A549 (cell line): ENCODE data around the gene PVRIG. TPM values are rescaled to one million over a fixed set of nuclear protein-coding genes. Genes with fewer than 3 reads are reported as not detected.

Experiments used
- ATAC-seq, 2 experiments: fragments of 200-7000 bp in 1 of 2; fragments of >200 bp in 1 of 2; cut with Nextera tagmentation in 1 of 2; cut with Tn5 transposase in 1 of 2; 3 replicates each; pipeline versions ENCODE4 v1.8.0 to v1.9.1; 2018 to 2020; ENCODE audit warnings: mild to moderate bottlenecking in 1 of 2, moderate library complexity in 1 of 2
- CTCF ChIA-PET: fragments of 300-600 bp; sonication (Branson Sonifier 250); formaldehyde crosslinking; extraction: SDS; loops from one replicate; lab custom pipeline; 2021; ENCODE audit warnings: antibody characterized with exemption, inconsistent platforms; lab: Yijun Ruan, JAX
- POLR2A ChIA-PET: fragments of 350-600 bp; formaldehyde crosslinking; extraction: SDS; loops from one replicate; lab custom pipeline; 2021; ENCODE audit warnings: antibody characterized with exemption, inconsistent platforms; lab: Yijun Ruan, JAX
- DNase-seq, 2 experiments: peaks; one replicate each; pipeline versions ENCODE4 v3.0.0 to v3.0.0-alpha.2; 2011 to 2016; ENCODE audit warnings: low read depth in 1 of 2, low spot score in 1 of 2
- FAIRE-seq: peaks from 2 replicates; lab custom pipeline; 2011; peaks lifted over from hg19 to GRCh38; lab: Jason Lieb, UNC
- H3K27ac ChIP-seq, 2 experiments: fragments of >200 bp; sonication (Bioruptor Twin); formaldehyde crosslinking; 3 replicates each; pipeline ENCODE4 v1.5.1; 2016 to 2017
- H3K4me1 ChIP-seq: fragments of >200 bp; sonication (Bioruptor Twin); formaldehyde crosslinking; 3 replicates; pipeline ENCODE4 v1.6.1; 2016
- H3K4me2 ChIP-seq: fragments of >200 bp; sonication (Bioruptor Twin); formaldehyde crosslinking; 3 replicates; pipeline ENCODE4 v1.6.1; 2016
- H3K4me3 ChIP-seq: fragments of >200 bp; sonication (Bioruptor Twin); formaldehyde crosslinking; 3 replicates; pipeline ENCODE4 v1.5.1; 2016
- H3K9me3 ChIP-seq: fragments of >200 bp; sonication (Bioruptor Twin); formaldehyde crosslinking; 3 replicates; pipeline ENCODE4 v1.6.1; 2016
- CBX8 ChIP-seq: fragments of 200-600 bp; sonication (generic); IDR thresholded peaks from 2 replicates; pipeline ENCODE4 v1.6.1; 2016
- CEBPB ChIP-seq, 2 experiments: fragments of >200 bp in 1 of 2; sonication (Bioruptor Twin) in 1 of 2; formaldehyde crosslinking in 1 of 2; IDR thresholded peaks; 2 replicates each; pipeline ENCODE4 v1.6.1; 2012 to 2016
- CHD4 ChIP-seq: fragments of 200-600 bp; sonication (generic); IDR thresholded peaks from 2 replicates; pipeline ENCODE4 v1.6.1; 2016; ENCODE audit warnings: antibody characterized with exemption, mild to moderate bottlenecking, borderline replicate concordance
- FOXS1 ChIP-seq: fragments of 250-450 bp; sonication (Bioruptor Pico); IDR thresholded peaks from 2 replicates; pipeline ENCODE4 v1.5.0; 2020; ENCODE audit warnings: mild to moderate bottlenecking, moderate library complexity
- HMGXB4 ChIP-seq: fragments of 250-450 bp; sonication (Bioruptor Pico); IDR thresholded peaks from 2 replicates; pipeline ENCODE4 v1.5.0; 2021; ENCODE audit warnings: mild to moderate bottlenecking, moderate library complexity, borderline replicate concordance
- JUNB ChIP-seq: fragments of >200 bp; sonication (Bioruptor Twin); formaldehyde crosslinking; IDR thresholded peaks from 2 replicates; pipeline ENCODE4 v1.6.1; 2016
- NFE2L2 ChIP-seq: fragments of 150-350 bp; conservative IDR thresholded peaks from 2 replicates; pipeline ENCODE4 v1.6.1; 2014; ENCODE audit warnings: low read length
- POLR2AphosphoS2 ChIP-seq: conservative IDR thresholded peaks from 2 replicates; pipeline ENCODE4 v1.6.1; 2012; ENCODE audit warnings: low read length, improper control_type of control experiment, inconsistent platforms
- RARB ChIP-seq: fragments of 250-450 bp; sonication (Bioruptor Pico); IDR thresholded peaks from 2 replicates; pipeline ENCODE4 v1.8.0; 2021; ENCODE audit warnings: mild to moderate bottlenecking, moderate library complexity
- RCOR1 ChIP-seq: fragments of 150-350 bp; IDR thresholded peaks from 2 replicates; pipeline ENCODE4 v1.6.1; 2014; ENCODE audit warnings: antibody characterized with exemption, low read length, low read depth
- REST ChIP-seq: fragments of 200-600 bp; sonication (generic); IDR thresholded peaks from 2 replicates; pipeline ENCODE4 v1.6.1; 2016; ENCODE audit warnings: antibody characterized with exemption, mild to moderate bottlenecking, moderate library complexity
- RNF2 ChIP-seq: fragments of 200-600 bp; sonication (generic); IDR thresholded peaks from 2 replicates; pipeline ENCODE4 v1.6.1; 2016; ENCODE audit warnings: low read depth, mild to moderate bottlenecking, antibody characterized with exemption, moderate library complexity, borderline replicate concordance
- ZNF302 ChIP-seq: fragments of 250-450 bp; sonication (Bioruptor Pico); IDR thresholded peaks from 2 replicates; pipeline ENCODE4 v1.9.0; 2021; ENCODE audit warnings: inconsistent platforms, mild to moderate bottlenecking, moderate library complexity
- ZSCAN20 ChIP-seq: fragments of 250-450 bp; sonication (Bioruptor Pico); IDR thresholded peaks from 2 replicates; pipeline ENCODE4 v1.8.0; 2022; ENCODE audit warnings: mild to moderate bottlenecking, moderate library complexity
- WGBS: methylation state at CpG from one replicate; pipeline ENCODE4 v1.1.6; 2017; ENCODE audit errors: missing lambda C conversion rate; 5-methylcytosine and 5-hydroxymethylcytosine counted together
- polyA plus RNA-seq, 4 experiments: library from polyadenylated mRNA; depleted of rRNA in 3 of 4; stranded (reverse); fragments of >200 nt; fragmentation: RNase III in 1 of 4; extraction: RNeasy Plus Mini Kit Qiagen cat#74134 plus additional on column Dnase treatment in 1 of 4; gene quantifications; 2 replicates in 3 of 4; 3 replicates in 1 of 4; pipeline ENCODE4 v1.2.3, GENCODE V29; 2011 to 2017
- TF ChIP-seq, protein P1 (sequence below): IDR thresholded peaks from 2 replicates; pipeline ENCODE4 v1.6.1; 2012; ENCODE audit warnings: low read depth, borderline replicate concordance
- TF ChIP-seq, protein P2 (sequence below): fragments of 450-650 bp; IDR thresholded peaks from 2 replicates; pipeline ENCODE4 v1.6.1; 2014; ENCODE audit warnings: antibody characterized with exemption
- TF ChIP-seq, protein P3 (sequence below): IDR thresholded peaks from 2 replicates; pipeline ENCODE4 v1.6.1; 2012
- TF ChIP-seq, protein P4 (sequence below): fragments of 150-350 bp; IDR thresholded peaks from 2 replicates; pipeline ENCODE4 v1.6.1; 2014; ENCODE audit warnings: low read depth, mild to moderate bottlenecking, low read length

The PVRIG gene
- polyA plus RNA-seq, 2 of the 4 experiments (the other 2 are of a cell fraction): not detected

- FAIRE-seq: no peak
These were observed 1.5 kb downstream of the PVRIG start for GRCh38 chr7:100221231-100221718.

DNA sequence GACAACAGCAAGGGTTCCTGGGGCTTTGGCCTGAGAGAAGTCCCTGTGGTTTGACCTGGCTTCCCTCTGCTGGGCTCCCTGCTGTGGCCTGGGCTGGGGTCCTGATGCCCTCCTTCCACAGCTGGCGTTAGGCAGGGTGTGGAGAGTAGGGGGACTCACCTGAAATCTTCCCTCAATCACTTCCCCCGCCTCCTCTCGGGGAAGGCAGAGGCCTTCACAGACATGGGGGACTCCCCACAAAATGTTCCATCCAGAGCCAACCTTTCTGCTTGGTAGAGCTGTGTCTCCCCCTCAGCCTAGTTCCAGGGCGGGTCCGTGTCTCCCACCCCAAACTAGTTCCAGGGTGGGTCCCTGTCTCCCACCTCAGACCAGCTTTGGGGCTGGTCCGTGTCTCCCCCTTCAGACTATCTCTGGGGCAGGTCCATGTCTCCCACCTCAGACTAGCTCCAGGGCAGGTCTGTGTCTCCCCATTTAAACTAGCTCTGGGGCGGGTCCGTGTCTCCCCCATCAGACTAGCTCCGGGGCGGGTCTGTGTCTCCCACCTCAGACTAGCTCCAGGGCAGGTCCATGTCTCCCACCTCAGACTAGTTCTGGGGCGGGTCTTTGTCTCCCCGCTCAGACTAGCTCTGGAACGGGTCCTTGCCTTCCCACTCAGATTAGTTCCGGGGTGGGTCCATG, 2.2 kb downstream of the PVRIG start:
- H3K4me3 ChIP-seq: no peak overlapping the region
- no peaks in the 10 kb centered on the region for H3K9me3 ChIP-seq
- H3K27ac ChIP-seq: no peak overlapping the region
- POLR2A ChIA-PET: no interaction called here
- 87% methylated on average over 14 of the region's 14 CpGs for WGBS
- H3K4me2 ChIP-seq: no peak overlapping the region
- no peaks in the 10 kb centered on the region for H3K4me1 ChIP-seq
- CTCF ChIA-PET: interaction anchor here (0.6 to 2.5 kb wide), 8 partner anchors 11 to 186 kb away, joined by 3 to 17 read pairs (median 4); no protein-coding TSS in a partner anchor
- TF ChIP-seq, protein P1, sequence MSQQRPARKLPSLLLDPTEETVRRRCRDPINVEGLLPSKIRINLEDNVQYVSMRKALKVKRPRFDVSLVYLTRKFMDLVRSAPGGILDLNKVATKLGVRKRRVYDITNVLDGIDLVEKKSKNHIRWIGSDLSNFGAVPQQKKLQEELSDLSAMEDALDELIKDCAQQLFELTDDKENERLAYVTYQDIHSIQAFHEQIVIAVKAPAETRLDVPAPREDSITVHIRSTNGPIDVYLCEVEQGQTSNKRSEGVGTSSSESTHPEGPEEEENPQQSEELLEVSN: no peak
- TF ChIP-seq JUNB: no peak
- no peak for TF ChIP-seq HMGXB4
- FAIRE-seq: no peak
- no peak for ATAC-seq
- no peak for DNase-seq

More at GRCh38 chr7:100221231-100221718, 1.5 kb downstream of the PVRIG start:
- Histone ChIP-seq H3K9me3 (no peaks in the 10 kb centered on the region), H3K27ac (no peak overlapping the region), H3K4me2 (no peak overlapping the region), H3K4me1 (no peaks in the 10 kb centered on the region), H3K4me3 (no peak overlapping the region)
- 83% methylated on average over 5 of the region's 5 CpGs for WGBS
- POLR2A ChIA-PET: no interaction called here
- CTCF ChIA-PET: interaction anchor here (0.9 to 2.5 kb wide), 4 partner anchors 11 to 90 kb away, joined by 3 to 17 read pairs (median 5); no protein-coding TSS in a partner anchor
- no peak for DNase-seq
- no peak for ATAC-seq
- TF ChIP-seq, protein P2, sequence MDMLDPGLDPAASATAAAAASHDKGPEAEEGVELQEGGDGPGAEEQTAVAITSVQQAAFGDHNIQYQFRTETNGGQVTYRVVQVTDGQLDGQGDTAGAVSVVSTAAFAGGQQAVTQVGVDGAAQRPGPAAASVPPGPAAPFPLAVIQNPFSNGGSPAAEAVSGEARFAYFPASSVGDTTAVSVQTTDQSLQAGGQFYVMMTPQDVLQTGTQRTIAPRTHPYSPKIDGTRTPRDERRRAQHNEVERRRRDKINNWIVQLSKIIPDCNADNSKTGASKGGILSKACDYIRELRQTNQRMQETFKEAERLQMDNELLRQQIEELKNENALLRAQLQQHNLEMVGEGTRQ: no peak
- TF ChIP-seq CHD4: no peak
- TF ChIP-seq CEBPB (IDR thresholded peaks at IDR 0.05): no peak
- TF ChIP-seq, protein P1: no peak
- no peak for TF ChIP-seq RARB (CRISPR knock-in tag)
- TF ChIP-seq JUNB: no peak
- TF ChIP-seq RCOR1: no peak
- no peak for TF ChIP-seq FOXS1 (CRISPR knock-in tag)

DNA sequence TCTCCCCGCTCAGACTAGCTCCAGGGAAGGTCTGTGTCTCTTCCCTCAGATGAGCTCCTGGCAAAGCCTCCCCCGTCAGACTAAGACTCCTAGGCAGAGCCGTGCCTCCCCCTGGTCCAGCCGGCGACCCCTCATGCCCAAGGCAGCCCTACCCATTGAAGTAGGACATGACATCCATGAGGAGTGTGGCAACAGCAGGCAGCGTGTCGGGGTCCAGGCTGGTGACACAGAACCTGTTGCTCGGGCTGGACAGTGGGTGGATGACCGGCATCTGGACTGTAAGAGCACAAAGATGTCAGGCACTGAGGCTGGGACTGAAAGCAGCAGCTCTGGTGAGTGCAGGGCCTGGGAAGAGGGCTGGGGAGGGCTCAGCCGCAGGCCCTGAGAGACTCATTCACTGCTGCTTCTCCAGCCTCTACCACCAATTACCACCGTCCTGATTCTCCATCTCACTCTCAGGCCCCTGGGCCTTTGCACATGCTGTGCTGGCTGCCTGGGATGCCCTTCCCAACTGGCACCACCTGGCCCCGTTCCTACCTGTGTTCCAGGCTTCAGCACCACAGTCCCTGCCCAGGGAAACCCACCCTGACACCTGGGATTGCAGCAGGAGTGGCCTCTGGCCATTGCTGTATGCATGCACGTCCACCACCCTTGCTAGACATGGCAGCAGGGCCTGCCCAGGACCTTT, 2.8 kb downstream of the PVRIG start:
- H3K4me1 ChIP-seq: no peaks in the 10 kb centered on the region
- no peak overlapping the region for H3K4me2 ChIP-seq
- ChIA-PET POLR2A (no interaction called here), CTCF (interaction anchor here (0.6 to 2.5 kb wide), 8 partner anchors 10 to 185 kb away, joined by 3 to 17 read pairs (median 4); no protein-coding TSS in a partner anchor)
- DNase-seq (no peak), ATAC-seq (no peak), FAIRE-seq (no peak)
- WGBS: 94% methylated on average over 11 of the region's 13 CpGs
- H3K9me3 ChIP-seq: no peaks in the 10 kb centered on the region
- H3K27ac ChIP-seq: no peak overlapping the region
- H3K4me3 ChIP-seq: no peak overlapping the region
- TF ChIP-seq CBX8: no peak
- TF ChIP-seq HMGXB4: no peak
- no peak for TF ChIP-seq JUNB
- TF ChIP-seq NFE2L2: no peak
- TF ChIP-seq, protein P3, sequence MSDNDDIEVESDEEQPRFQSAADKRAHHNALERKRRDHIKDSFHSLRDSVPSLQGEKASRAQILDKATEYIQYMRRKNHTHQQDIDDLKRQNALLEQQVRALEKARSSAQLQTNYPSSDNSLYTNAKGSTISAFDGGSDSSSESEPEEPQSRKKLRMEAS: no peak
- TF ChIP-seq RNF2: no peak
- TF ChIP-seq, protein P4, sequence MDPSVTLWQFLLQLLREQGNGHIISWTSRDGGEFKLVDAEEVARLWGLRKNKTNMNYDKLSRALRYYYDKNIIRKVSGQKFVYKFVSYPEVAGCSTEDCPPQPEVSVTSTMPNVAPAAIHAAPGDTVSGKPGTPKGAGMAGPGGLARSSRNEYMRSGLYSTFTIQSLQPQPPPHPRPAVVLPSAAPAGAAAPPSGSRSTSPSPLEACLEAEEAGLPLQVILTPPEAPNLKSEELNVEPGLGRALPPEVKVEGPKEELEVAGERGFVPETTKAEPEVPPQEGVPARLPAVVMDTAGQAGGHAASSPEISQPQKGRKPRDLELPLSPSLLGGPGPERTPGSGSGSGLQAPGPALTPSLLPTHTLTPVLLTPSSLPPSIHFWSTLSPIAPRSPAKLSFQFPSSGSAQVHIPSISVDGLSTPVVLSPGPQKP: no peak
- no peak for TF ChIP-seq REST
- TF ChIP-seq ZSCAN20 (CRISPR knock-in tag): no peak
- no peak for TF ChIP-seq ZNF302 (CRISPR knock-in tag)
- TF ChIP-seq POLR2AphosphoS2: no peak
- TF ChIP-seq RARB (CRISPR knock-in tag): no peak
